ENCODE results near the gene ZMIZ1.
"Not testable (repeated sequence)": the region's sequence is repeated elsewhere in the genome, so short reads cannot be mapped to it uniquely, and the experiment has no call there.

The ZMIZ1 gene

DNA sequence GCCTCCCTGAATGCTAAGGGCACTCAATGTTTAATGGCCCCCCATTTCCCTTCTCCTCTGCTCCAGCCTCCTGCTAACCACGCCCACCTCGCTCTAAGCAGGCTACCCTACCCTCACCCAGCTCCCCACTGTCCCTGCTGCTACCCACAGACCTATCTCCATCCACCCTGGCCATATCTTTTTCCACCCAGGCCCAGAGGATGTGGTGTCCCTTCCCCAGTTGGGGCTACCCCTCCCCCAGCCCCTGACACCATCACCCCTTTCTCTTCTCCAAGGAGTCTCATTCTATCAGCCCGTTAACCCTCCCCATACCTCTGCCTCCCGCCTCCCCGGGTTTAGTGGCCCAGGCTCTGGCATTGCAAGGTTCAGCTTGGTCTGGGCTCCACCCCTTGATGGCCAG lies 249.6 kb downstream of the ZMIZ1 start:
- no peak for DNase-seq

DNA sequence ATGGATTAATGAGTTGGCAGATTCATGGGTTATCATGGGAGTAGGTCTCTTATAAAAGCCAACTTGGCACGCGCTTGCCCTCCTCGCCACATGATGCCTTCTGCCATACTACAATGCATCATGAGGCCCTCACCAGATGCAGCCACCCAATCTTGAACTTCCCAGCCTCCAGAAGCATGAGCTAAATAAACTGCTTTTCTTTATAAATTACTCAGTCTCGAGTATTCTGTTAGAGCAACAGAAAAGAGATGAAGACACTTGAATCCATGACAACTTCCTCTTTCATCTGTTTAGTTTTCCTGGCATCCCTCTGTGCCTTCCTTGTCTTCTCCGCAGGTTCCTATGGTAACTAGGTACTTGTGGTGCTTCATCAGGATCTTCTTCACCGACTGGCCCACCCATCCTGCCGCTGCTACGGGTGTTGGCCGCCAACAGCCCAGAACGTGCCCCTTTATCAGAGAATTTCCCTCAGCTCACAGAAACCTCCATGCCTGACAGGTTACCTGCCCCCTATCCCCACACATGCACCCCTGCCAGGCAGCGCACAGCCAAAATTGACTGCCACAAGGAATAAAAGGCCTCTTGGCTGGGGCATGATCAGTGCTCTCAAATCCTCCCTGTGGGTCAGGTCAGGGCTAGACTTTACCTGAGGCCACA lies 250.5 kb downstream of the ZMIZ1 start:
- DNase-seq, result no peak

DNA sequence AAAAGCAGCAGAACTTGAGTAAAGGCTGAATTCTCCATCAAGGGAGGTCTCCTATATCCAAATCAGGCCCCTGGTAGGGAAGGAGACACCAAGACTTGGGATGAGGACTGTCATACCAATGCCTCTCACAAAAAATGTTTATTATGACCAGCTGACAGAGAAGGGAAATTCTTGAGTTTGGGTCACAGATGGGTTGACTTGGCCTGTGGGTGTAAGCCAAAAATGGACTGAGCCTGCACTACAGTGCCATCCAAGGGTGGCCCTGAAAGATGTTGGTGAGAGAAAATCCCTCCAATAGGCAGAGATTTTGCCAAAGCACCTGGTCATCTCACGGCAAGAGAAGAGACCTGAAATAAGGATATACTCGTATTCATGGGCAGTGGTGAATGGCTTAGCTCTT lies 251.6 kb downstream of the ZMIZ1 start:
- DNase-seq, result no peak

DNA sequence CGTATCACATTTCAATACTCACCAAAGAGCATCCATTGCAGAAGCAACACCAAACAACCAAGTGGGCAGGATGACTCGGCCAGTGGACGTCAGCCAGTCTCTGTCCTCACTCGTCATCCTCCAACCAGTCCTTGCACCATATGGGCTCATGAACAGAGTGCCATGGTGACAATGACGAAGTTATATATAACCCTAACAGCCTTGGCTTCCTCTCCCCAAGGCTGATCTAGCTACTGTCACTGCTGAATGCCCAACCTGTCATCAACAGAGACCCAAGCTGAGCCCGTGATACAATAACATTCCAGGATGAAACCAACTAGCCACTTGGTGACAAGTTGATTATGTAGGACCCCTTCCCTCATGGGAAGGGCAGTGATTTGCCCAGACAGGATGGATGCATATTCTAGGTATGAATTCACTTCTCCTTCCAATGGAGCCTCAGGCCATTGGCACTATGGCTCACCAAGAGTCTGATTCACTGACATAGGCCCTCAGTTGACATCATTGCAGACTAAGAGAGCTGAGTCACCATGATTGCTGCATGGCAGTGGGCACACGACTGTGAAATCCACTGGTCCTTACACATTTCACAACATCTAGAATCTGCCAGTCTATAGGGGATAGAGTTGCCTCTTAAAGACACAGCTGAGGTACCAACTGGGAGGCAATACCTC lies 252.2 kb downstream of the ZMIZ1 start:
- DNase-seq, result no peak

DNA sequence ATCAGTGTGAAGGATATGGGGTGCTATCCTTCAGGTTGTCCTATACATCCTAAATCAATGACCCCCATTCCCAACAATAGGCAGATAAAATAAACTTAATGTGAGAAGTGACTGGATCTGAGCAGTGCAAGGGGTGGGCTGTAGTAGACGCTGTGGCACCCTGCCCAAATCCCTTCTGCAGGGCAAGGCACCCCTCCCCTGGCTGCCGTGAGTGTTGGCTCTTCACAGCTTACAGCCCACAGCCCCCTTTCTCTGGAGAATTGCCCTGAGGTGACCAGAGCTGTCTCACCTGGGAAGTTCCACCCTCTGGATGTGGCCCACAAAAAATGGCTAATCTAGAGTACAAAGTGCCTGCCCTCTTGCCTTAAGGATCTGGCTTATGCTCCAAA lies 252.7 kb downstream of the ZMIZ1 start:
- DNase-seq, result no peak

DNA sequence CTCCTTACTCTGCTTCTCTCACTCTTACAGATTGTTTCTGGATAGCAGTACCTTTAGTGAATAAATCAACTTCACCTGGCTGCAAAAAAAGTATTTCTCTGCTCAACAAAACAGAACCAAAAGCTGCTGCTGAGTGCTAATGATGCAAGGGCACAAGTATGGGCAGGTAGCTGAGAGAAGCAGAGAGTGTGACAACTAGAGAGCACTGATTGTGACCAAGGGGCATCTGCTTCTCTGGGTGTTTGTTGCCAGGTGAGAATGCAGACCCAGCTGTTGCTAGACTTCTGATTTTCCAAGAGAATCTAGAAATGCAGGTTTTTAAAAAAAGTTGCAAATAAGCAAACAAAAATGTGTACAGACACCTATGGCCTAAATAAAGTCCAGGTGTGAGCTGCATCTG lies 253.2 kb downstream of the ZMIZ1 start:
- no peak for DNase-seq

DNA sequence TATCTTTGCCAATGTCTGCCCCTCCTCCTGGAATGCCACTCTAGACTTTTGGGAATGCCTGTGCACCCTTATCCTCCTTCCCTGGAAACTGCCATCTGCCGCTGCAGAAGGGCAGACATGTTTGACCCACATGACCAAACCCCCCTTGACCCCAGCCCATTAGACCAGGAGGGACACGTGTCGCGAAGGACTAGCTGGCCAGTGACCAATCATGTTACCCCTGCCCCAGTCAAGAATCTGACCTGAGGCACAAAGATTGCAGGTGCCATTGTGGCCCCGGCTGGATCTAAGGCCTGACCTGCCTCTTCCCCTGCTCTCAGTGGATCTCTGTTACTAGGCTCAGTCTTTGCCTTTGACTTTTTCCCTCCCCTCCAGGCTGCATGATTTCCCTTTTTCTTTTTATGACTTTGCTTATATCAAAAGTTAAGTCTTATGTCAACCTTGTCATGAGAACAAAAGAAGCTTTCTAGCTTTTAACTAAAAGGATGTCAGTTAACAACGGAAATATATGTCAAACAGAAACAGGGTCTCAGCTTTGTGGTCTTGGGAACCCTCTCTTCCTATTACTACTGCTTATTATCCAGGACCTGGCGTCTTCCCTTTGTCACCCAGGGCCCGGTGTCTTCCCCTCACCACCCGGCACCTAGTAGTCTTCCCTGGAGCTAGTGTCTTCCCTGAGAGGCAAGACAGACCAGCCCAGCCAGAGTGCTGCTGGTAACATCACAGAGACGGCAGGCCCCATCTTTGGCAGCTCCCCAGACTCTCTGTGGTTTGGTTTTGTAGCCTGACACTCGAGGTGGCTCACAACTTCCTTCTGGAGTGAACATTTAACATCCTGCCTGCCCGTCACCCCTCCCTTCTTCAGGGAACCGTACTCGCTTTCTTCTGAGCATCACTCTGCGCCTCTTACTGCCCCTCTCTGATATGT lies 254.1 kb downstream of the ZMIZ1 start:
- DNase-seq, result peak in 8 of 56 donors; percentile 22 to 58 (median 31)

DNA sequence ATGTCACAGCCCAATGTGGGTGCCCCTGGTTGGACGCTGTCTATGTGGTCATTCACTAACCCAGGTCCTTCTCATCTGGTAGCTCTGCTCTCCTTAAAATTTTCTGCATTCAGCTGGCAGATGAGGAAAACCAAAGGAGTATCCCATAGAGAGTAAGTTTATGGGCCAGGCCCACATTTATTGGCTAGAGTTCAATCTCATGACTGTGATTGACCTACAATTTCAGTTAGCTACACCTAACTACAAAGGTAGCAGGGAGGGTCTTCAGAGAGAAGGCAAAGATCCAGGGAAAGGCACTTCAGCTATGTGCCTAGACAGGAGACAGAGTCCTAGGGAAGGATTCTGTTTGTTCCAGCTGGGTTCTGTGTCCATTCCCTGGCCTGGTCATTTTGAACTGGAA lies 254.8 kb downstream of the ZMIZ1 start:
- no peak for DNase-seq

DNA sequence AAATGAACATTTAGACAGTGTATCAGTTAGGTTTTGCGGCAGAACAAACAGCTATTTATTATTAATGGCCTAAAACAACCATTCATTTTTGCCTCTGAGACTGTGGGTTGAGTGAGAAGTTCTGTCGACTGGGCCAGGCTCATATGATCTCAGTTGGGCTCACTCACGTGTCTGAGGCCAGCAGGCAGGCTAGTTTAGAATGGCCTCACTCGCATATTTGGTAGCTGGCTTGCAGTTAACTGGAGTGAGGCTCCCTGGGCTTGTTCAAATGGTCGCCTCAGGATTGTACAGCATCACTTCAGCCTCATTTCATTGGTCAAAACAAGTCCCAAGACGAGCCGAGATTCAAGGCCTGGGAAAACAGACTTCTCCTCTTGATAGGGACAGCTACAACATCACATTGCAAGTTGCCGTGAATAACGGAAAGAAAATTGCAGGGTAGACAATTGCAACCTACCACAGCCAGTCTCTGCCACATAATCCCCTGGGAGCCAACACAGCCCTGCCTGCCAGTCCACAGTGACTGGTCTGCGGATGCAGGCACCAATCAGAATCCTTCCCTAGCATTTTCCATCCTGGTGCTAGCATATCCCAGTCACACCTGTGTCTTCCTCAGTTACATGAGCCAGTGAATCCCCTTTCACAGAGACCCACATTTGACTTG lies 255.4 kb downstream of the ZMIZ1 start:
- DNase-seq, result no peak

DNA sequence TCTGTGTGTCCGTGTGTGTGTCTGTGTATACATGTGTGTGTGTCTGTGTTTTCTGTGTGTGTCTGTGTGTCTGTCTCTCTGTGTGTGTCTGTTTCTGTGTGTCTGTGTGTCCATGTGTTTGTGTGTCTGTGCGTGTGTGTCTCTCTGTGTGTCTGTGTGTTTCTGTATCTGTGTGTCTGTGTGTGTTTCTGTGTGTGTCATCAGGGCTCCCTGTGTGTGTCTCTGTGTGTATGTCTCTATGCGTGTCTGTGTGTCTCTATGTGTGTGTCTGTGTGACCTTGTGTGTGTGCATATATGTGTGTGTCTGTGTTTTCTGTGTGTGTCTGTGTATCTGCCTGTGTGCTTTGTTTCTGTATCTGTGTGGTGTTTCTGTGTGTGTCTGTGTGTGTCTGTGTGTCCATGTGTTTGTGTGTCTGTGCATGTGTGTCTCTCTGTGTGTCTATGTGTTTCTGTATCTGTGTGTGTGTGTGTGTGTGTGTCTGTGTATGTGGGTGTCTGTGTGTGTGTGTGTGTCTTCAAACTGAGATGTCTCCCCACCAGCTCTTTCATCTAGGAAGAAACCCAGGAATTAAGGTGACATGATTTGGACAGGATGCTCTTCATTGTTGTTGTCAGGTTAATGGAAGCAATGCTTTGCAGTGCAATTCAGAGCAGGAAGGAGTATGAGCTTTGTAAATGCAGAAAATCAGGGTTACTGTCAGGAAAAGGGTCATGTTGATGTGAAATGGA lies 257.8 kb downstream of the ZMIZ1 start:
- DNase-seq, result no peak

DNA sequence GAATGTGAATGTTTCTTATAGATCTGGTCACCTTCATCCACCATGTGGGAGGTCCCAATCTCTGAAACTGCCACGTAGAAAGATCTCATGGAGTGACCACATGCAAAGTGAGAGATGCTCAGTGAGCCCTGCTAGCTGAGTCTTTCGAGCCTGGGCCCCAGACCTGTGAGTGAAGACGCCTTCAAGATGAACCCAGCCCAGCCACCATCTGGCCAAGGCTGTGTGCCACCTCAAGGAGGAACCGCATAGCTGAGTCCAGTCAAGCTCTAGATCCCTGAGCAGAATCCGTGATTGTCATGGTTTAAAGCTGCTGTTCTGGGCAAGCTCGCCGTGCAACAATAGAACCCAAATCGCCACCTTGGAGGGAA lies 258.3 kb downstream of the ZMIZ1 start:
- no peak for DNase-seq

DNA sequence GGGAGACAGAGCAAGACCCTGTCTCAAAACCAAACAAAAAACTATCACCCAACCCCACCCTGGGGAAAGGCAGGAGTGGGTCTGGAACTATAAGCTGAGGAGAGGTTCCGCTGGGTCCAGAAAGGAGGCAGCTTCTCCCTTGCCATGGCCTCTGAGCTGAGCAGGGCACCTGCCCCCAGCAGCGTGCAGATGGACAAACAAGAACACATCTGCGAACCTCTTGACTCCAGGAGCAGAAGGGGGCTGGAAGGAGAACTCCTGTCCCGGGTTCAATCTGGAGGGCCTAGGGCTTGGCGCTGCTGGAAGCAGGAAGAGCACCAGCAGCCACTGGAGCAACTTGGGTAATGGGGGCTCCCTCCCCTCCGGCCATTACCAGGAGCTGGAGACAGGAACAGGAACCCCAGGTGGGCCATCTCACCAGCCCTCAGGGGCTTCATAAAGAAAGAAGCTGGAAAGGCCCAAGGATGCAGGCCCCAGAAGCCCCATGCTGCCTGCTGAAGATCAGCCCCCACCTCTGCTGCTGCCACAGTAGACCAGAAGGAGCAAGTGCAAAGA lies 259.5 kb downstream of the ZMIZ1 start:
- DNase-seq, result no peak

DNA sequence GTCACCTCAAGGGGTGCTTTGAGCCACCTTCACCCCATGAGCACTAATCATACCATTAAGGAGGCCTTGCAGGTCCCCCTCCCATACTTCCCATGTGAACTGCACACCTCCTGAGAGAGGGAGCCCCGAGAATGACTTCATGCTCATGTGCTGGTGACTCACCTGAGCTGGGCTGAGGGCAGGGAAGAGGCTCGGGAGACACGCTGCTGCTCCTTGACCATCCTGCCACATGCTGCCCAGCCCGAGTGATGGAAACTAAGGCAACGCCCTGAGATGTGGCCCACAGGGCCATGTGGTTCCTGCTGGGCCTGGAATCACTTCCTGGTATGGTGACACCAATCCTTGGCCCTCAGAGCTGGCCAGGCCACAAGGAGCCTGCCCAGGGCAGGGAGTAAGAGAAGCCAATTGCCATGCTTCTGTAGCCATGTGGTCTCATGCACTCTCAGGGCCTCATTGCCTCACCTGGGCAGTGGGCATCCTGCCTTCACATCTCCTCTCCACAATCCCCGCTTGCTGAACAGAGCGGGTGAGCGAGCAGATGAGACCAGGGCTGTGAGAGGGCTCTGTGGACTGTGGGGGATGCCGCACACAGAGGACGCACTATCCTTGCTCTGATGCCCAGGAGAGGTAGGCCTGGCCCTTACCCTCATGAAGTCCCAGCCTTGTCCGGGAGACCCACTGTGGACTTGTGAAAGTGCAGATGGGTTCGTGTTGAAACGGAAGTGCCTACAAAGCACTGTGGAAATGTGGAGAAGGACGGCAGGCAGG lies 260.2 kb downstream of the ZMIZ1 start:
- DNase-seq, result no peak

DNA sequence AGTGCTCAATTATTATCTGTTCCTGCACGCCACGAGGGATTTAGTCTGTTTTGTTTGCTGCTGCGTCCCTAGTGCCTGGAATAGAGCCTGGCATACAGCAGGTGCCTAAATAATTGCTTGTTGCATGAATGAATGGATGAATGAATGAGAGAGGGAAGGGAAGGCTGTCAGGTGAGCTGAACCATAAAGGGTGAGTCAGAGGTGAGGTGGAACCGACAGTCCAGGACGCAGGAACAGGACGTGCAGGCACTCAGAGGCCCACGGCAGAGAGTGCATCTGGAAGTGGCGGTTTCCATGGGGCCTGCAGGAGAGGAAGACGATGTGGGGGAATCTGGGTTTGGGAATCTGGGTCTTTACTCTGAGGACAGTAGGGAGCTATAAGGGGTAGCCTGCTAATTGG lies 260.8 kb downstream of the ZMIZ1 start:
- DNase-seq, result no peak

DNA sequence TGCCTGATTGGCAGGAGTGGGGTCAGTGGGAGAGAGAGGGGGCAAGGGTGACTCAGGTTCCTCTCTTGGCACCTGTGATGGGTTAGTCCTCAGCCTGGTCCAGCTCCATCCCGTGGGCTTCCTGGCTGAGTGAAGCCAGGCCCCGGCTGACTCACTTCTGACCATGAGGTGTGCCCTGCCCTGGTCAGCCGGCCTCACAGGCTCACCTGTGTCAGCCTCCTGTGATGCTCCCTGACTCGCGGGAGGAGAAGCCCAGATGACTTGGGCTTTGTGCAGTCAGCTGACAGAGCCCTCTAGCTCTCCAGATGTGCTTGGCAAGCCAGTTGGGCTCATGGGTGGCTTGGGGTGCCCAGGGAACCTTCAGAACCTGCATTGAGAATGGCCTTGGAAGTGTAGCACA lies 262.5 kb downstream of the ZMIZ1 start:
- no peak for DNase-seq

DNA sequence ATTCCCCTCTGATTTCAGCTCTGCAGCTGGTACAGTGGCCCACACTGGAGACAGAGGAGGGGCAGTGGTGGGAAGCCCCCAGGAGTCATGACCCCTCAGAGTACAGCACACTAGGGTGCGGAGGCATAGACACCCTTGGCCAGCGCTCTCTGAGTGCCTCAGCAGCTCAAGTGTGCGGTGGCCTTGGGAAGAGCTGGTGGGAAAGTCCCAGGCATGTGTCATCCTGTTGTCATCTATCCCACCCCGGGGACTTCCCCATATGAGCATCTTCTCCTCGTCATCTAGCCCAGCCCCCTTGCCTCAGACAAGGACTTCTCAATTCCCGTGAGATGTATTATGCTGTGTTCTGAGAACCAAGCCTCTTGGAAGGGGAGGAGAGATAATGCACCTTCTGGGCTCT lies 262.9 kb downstream of the ZMIZ1 start:
- peak in 1 of 56 donors; percentile 26 for DNase-seq

DNA sequence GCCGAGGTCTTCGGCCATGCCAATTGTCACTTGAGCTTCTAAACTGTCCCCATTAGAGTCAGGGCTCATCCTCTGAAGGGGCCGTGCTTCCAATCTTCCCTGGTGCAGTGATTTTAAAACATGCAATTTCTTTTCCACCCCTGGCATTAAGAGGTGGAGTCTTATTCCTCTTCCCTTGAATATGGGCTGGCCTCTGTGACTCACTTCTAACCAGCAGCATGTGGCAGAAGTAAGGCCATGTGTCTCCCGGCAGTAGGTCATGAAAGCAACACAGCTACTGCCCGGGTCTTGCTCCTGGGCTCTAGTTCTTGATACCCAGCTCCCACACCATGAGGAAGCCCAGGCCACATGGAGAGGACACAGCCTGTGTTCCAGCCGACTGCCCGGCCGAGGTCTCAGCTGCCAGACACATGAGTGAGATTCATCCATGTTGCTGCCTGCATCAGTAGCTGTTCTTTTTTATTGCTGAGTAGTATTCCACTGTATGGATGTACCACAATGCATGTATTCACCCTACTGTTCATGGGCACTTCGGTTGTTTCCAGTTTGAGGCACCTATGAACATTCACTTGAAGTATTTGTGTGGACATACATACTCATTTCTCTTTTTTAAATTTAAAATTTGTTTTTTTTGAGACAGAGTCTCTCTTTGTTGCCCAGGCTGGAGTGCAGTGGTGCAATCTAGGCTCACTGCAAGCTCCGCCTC lies 264.0 kb downstream of the ZMIZ1 start:
- not testable (repeated sequence) for DNase-seq

DNA sequence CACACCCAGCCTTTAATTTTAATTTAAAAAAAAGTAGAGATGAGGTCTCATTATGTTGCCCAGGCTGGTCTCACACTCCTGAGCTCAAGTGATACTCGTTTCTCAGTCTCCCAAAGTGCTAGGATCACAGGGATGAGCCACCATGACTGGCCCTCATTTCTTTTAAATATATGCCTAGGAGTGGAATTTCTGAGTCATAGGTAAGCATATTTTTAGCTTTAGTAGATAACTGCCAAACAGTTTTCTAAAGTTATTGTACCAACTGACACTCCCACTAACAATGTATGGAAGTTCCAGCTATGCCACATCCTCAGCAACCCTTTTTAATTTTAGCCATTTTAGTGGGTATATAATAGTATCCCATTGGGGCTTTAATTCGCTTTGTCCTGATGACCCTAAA lies 264.7 kb downstream of the ZMIZ1 start:
- no peak for DNase-seq

DNA sequence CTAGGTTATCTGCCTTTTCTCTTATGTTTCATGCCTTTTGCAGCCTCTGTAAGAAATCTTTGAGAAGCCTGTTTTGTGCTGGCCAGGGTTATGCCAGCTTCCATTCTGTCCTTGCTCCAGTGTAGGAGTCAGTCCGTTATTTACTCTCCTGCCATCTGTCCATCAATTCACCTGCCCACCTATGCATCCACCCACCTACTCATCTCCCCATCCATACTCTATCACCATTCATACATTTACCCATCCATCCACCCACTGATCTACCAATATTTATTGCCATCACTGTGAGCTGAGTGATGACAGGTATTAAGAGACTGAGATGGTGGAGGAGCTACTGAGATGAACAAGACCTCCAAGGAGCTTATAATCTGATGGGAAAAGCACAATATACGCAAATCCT lies 265.8 kb downstream of the ZMIZ1 start:
- DNase-seq, result no peak
